HepG2 (cell line): ENCODE data around the gene DLL4. TPM values are rescaled to one million over a fixed set of nuclear protein-coding genes. Genes with fewer than 3 reads are reported as not detected.

Source experiments
- ATAC-seq: fragments of 200-7000 bp; cut with Tn5 transposase; 3 replicates; pipeline ENCODE4 v1.9.1; 2020; ENCODE audit warnings: mild to moderate bottlenecking, moderate library complexity
- BruUV-seq: library from RNA; stranded (reverse); fragments of 400-500 nt; replicated peaks from 2 replicates; lab custom pipeline; 2021; lab: Mats Ljungman, UMichigan
- CTCF ChIA-PET: fragments of 300-600 bp; formaldehyde crosslinking; extraction: SDS; loops from one replicate; lab custom pipeline; 2021; ENCODE audit warnings: low total read pairs, inconsistent platforms, low intra/inter-chr PET ratio; lab: Yijun Ruan, JAX
- POLR2A ChIA-PET: fragments of 350-600 bp; sonication (Branson Sonifier 250); formaldehyde crosslinking; loops from one replicate; lab custom pipeline; 2020; ENCODE audit warnings: antibody characterized with exemption, inconsistent platforms; lab: Yijun Ruan, JAX
- DNase-seq: peaks from one replicate; pipeline ENCODE4 v3.0.0-alpha.2; 2015; ENCODE audit warnings: low spot score
- FAIRE-seq: peaks from 3 replicates; lab custom pipeline; 2011; peaks lifted over from hg19 to GRCh38; lab: Jason Lieb, UNC
- H2AFZ ChIP-seq: one replicate; pipeline ENCODE4 v1.6.1; 2011; ENCODE audit warnings: low read length, inconsistent platforms
- H3K27ac ChIP-seq: fragments of 300-600 bp; 3 replicates; pipeline ENCODE4 v1.8.0; 2011; ENCODE audit warnings: mixed run types, mild to moderate bottlenecking, mixed read lengths, low read length, inconsistent platforms; ENCODE audit not compliant: insufficient read depth; ENCODE audit errors: extremely low read length
- H3K27me3 ChIP-seq, 2 experiments: fragments of 200-600 bp in 1 of 2; 2 replicates in 1 of 2; 3 replicates in 1 of 2; pipeline versions ENCODE4 v1.6.0 to v1.8.0; 2011; ENCODE audit warnings: low read length in 2 of 2, mild to moderate bottlenecking in 2 of 2, moderate library complexity in 2 of 2, inconsistent platforms in 1 of 2; ENCODE audit not compliant: insufficient read depth in 2 of 2, control insufficient read depth in 1 of 2
- H3K36me3 ChIP-seq, 2 experiments: fragments of 200-600 bp in 1 of 2; replicated peaks in 1 of 2; 2 replicates in 1 of 2; 3 replicates in 1 of 2; pipeline versions ENCODE4 v1.5.1 to v1.8.0; 2011; ENCODE audit warnings: low read length in 2 of 2, inconsistent platforms in 1 of 2; ENCODE audit not compliant: insufficient read depth in 2 of 2, control insufficient read depth in 1 of 2
- H3K4me1 ChIP-seq: 2 replicates; pipeline ENCODE4 v1.5.1; 2012; ENCODE audit warnings: low read length, inconsistent platforms; ENCODE audit not compliant: insufficient read depth
- H3K4me2 ChIP-seq: 2 replicates; pipeline ENCODE4 v1.6.0; 2011; ENCODE audit warnings: low read depth, low read length, inconsistent platforms
- H3K4me3 ChIP-seq, 3 experiments: fragments of 200-600 bp in 1 of 3; sonication (generic), shearing (Covaris generic) in 1 of 3; replicated peaks in 1 of 3; 2 replicates each; pipeline ENCODE4 v1.5.1; 2011 to 2016; ENCODE audit warnings: low read length in 3 of 3, inconsistent platforms in 2 of 3, low read depth in 2 of 3, mild to moderate bottlenecking in 2 of 3, control low read depth in 1 of 3, mixed read lengths in 1 of 3; ENCODE audit not compliant: insufficient read depth in 1 of 3
- H3K79me2 ChIP-seq: one replicate; pipeline ENCODE4 v1.6.1; 2011; ENCODE audit warnings: low read length, inconsistent platforms; ENCODE audit not compliant: insufficient read depth
- H3K9ac ChIP-seq: 2 replicates; pipeline ENCODE4 v1.6.0; 2011; ENCODE audit warnings: mild to moderate bottlenecking, low read depth, low read length, inconsistent platforms; ENCODE audit not compliant: insufficient read depth
- H3K9me3 ChIP-seq: 2 replicates; pipeline ENCODE4 v1.5.1; 2012; ENCODE audit warnings: mild to moderate bottlenecking, low read length
- H4K20me1 ChIP-seq: 2 replicates; pipeline ENCODE4 v1.6.0; 2011; ENCODE audit warnings: inconsistent platforms, mild to moderate bottlenecking, low read length, moderate library complexity; ENCODE audit not compliant: insufficient read depth
- ADNP ChIP-seq: sonication (generic); formaldehyde crosslinking; IDR thresholded peaks from 2 replicates; pipeline ENCODE4 v1.4.0; 2020; ENCODE audit warnings: missing genetic modification reagents
- CEBPG ChIP-seq: IDR thresholded peaks from 2 replicates; pipeline ENCODE4 v1.6.1; 2016
- FOXA1 ChIP-seq, 2 experiments: fragments of 450-650 bp in 1 of 2; sonication (generic) in 1 of 2; formaldehyde crosslinking in 1 of 2; IDR thresholded peaks; 2 replicates each; pipeline versions ENCODE4 v1.4.0 to v1.6.1; 2016 to 2020; ENCODE audit warnings: missing genetic modification reagents in 1 of 2
- LCORL ChIP-seq, 2 experiments: fragments of 450-650 bp in 1 of 2; sonication (generic) in 1 of 2; formaldehyde crosslinking in 1 of 2; IDR thresholded peaks; 2 replicates each; pipeline versions ENCODE4 v1.5.0 to v1.6.1; 2017 to 2020; ENCODE audit warnings: antibody characterized with exemption in 1 of 2, missing genetic modification reagents in 1 of 2
- NFKB2 ChIP-seq: sonication (generic); formaldehyde crosslinking; IDR thresholded peaks from 2 replicates; pipeline ENCODE4 v1.4.0; 2020; ENCODE audit warnings: missing genetic modification reagents, borderline replicate concordance
- NPAS2 ChIP-seq: sonication (generic); formaldehyde crosslinking; IDR thresholded peaks from 2 replicates; pipeline ENCODE4 v1.8.0; 2022; ENCODE audit warnings: mild to moderate bottlenecking, missing genetic modification reagents, borderline replicate concordance
- REL ChIP-seq: sonication (generic); formaldehyde crosslinking; conservative IDR thresholded peaks from 2 replicates; pipeline ENCODE4 v1.8.0; 2022; ENCODE audit warnings: mild to moderate bottlenecking, missing genetic modification reagents, moderate library complexity
- TBX3 ChIP-seq: fragments of 450-650 bp; IDR thresholded peaks from 2 replicates; pipeline ENCODE4 v1.6.1; 2017; ENCODE audit warnings: antibody characterized with exemption, mild to moderate bottlenecking, inconsistent platforms, borderline replicate concordance
- ZBTB8A ChIP-seq: sonication (generic); formaldehyde crosslinking; IDR thresholded peaks from 2 replicates; pipeline ENCODE4 v1.4.0; 2020; ENCODE audit warnings: mild to moderate bottlenecking, low read depth, missing genetic modification reagents, borderline replicate concordance
- ZNF589 ChIP-seq: sonication (generic); formaldehyde crosslinking; conservative IDR thresholded peaks from 2 replicates; pipeline ENCODE4 v1.8.0; 2022; ENCODE audit warnings: mild to moderate bottlenecking, moderate library complexity, missing genetic modification reagents
- WGBS: methylation state at CpG from one replicate; pipeline ENCODE4 v1.1.6; 2017; ENCODE audit warnings: low lambda C conversion rate; 5-methylcytosine and 5-hydroxymethylcytosine counted together
- in situ Hi-C: cut with HindIII; loops from 2 replicates; pipeline ENCODE4 v1.10.0; 2017; ENCODE audit warnings: low pct_unique_long_range_greater_than_20kb; ENCODE audit not compliant: extremely low pct_ligation_motif_present
- intact Hi-C: fragments of 100-400 bp; cut with micrococcal nuclease; formaldehyde crosslinking; loops from one replicate; pipeline ENCODE4 v1.10.0; 2022; ENCODE audit not compliant: unreplicated experiment
- polyA plus RNA-seq, 8 experiments: library from polyadenylated mRNA; depleted of rRNA in 3 of 8; stranded (reverse) in 7 of 8; unstranded in 1 of 8; fragments of >200 nt; fragmentation: Illumina TruSeq in 4 of 8; extraction: Trizol in 4 of 8; gene quantifications; 2 replicates each; pipeline versions ENCODE4 v1.2.1 to v1.2.3, GENCODE V29; 2011 to 2016; ENCODE audit warnings: low read depth in 4 of 8, missing spikeins in 1 of 8, mixed read lengths in 1 of 8; ENCODE audit not compliant: insufficient read depth in 1 of 8
- total RNA-seq, 5 experiments: library from RNA; depleted of rRNA; stranded (reverse); fragments of >200 nt; fragmentation: Illumina TruSeq; extraction: Trizol; gene quantifications; 2 replicates each; pipeline ENCODE4 v1.2.3, GENCODE V29; 2016; ENCODE audit warnings: low read depth in 1 of 5
- TF ChIP-seq, protein P1 (sequence below): sonication (generic); formaldehyde crosslinking; IDR thresholded peaks from 2 replicates; pipeline ENCODE4 v1.4.0; 2020; ENCODE audit warnings: missing genetic modification reagents
- TF ChIP-seq, protein P2 (sequence below): IDR thresholded peaks from 2 replicates; pipeline ENCODE4 v1.6.1; 2012; ENCODE audit warnings: low read length, improper control_type of control experiment
- TF ChIP-seq, protein P3 (sequence below): sonication (generic); formaldehyde crosslinking; IDR thresholded peaks from 2 replicates; pipeline ENCODE4 v1.5.0; 2020; ENCODE audit warnings: mild to moderate bottlenecking, missing genetic modification reagents

DLL4 gene
- total and polyA plus RNA-seq, 2 of the 13 experiments (the other 11 are each of a cell fraction or from before 2014, with no cell fraction given): 0.20 to 0.25 TPM

DNA sequence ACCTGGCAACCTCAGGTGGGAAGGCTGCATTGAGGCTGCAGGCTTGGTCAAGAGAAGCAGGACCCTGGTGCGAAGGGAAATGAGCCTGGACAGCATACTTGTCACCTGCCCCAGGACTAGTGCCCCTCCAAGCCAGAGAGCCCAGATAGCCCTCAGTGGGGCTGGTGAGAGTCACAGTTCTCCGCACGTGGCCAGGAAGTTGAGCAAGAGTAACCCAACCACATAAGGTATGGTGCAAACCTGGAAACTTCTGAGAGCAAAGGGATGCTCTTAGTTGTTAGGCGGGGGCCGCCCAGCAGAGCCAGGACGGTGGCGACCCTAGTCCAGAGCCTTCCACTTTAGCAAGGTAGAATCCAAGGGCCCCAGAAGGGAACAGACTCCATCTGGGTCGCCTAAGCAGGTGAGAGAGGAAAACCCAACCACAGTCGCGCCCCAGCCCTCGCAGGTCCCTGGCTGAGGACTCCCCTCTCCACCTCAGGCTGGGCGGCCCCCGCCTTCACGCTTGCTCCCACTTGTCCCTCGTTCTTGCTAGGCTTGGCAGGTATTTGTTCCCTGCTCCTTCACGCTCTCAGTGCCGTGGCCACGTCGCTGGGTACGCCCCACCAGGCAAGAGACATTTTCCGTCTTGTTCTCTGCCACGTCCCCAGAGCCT lies 36.0 kb upstream of the DLL4 start:
- Histone ChIP-seq H3K4me3 (peak overlapping the region in 2 of 3 experiments; percentile 87 to 98; a peak in 4 of 6 replicates), H3K4me2 (peak overlapping the region; percentile 96), H3K36me3 (peaks cover 4 to 14% of the 10 kb centered on the region in 2 experiments; a peak in 4 of 5 replicates), H3K9me3 (no peaks in the 10 kb centered on the region), H3K4me1 (peaks cover 36% of the 10 kb centered on the region), H4K20me1 (no peaks in the 10 kb centered on the region), H2AFZ (peak overlapping the region; percentile 71), H3K27me3 (no peaks in the 10 kb centered on the region; a peak in 1 of 5 replicates), H3K9ac (no peak overlapping the region), H3K79me2 (peaks cover 17% of the 10 kb centered on the region), H3K27ac (no peak overlapping the region)
- intact Hi-C loops (loop anchor here (5.0 kb wide), 2 partner anchors 146 to 191 kb away; no protein-coding TSS in a partner anchor), in situ Hi-C loops (loop anchor here (5.0 to 10.0 kb wide), 3 partner anchors 36 to 308 kb away; partner anchors contain the start of gene RAD51)
- POLR2A ChIA-PET: interaction anchor here (0.8 to 2.3 kb wide), 5 partner anchors 15 to 198 kb away, joined by 3 to 40 read pairs (median 6); partner anchors contain the start of gene RAD51
- no peak for DNase-seq
- no TSS peak for BruUV-seq
- FAIRE-seq: no peak
- CTCF ChIA-PET: interaction anchor here (5.3 kb wide), 1 partner anchor 35 kb away, joined by 80 read pairs; no protein-coding TSS in a partner anchor
- WGBS: 62% methylated on average over 21 of the region's 22 CpGs
- ATAC-seq: no peak
- TF ChIP-seq NPAS2 (no peak), TBX3 (no peak), REL (CRISPR knock-in tag) (no peak), FOXA1 (IDR thresholded peaks at IDR 0.05) (no peak), FOXA1 (CRISPR knock-in tag; IDR thresholded peaks at IDR 0.05) (no peak), ZNF589 (CRISPR knock-in tag) (no peak), ADNP (CRISPR knock-in tag) (no peak), NFKB2 (CRISPR knock-in tag) (0 out of 2 replicates have a peak, but pooled peaks have one; percentile 19), CEBPG (CRISPR knock-in tag) (peak; percentile 32; the same call in 1 of the 2 replicates), ZBTB8A (CRISPR knock-in tag) (no peak), LCORL (IDR thresholded peaks at IDR 0.05) (no peak), LCORL (CRISPR knock-in tag; IDR thresholded peaks at IDR 0.05) (no peak)
- TF ChIP-seq, protein P1, sequence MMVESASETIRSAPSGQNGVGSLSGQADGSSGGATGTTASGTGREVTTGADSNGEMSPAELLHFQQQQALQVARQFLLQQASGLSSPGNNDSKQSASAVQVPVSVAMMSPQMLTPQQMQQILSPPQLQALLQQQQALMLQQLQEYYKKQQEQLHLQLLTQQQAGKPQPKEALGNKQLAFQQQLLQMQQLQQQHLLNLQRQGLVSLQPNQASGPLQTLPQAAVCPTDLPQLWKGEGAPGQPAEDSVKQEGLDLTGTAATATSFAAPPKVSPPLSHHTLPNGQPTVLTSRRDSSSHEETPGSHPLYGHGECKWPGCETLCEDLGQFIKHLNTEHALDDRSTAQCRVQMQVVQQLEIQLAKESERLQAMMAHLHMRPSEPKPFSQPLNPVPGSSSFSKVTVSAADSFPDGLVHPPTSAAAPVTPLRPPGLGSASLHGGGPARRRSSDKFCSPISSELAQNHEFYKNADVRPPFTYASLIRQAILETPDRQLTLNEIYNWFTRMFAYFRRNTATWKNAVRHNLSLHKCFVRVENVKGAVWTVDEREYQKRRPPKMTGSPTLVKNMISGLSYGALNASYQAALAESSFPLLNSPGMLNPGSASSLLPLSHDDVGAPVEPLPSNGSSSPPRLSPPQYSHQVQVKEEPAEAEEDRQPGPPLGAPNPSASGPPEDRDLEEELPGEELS (CRISPR knock-in tag): no peak
- TF ChIP-seq, protein P2, sequence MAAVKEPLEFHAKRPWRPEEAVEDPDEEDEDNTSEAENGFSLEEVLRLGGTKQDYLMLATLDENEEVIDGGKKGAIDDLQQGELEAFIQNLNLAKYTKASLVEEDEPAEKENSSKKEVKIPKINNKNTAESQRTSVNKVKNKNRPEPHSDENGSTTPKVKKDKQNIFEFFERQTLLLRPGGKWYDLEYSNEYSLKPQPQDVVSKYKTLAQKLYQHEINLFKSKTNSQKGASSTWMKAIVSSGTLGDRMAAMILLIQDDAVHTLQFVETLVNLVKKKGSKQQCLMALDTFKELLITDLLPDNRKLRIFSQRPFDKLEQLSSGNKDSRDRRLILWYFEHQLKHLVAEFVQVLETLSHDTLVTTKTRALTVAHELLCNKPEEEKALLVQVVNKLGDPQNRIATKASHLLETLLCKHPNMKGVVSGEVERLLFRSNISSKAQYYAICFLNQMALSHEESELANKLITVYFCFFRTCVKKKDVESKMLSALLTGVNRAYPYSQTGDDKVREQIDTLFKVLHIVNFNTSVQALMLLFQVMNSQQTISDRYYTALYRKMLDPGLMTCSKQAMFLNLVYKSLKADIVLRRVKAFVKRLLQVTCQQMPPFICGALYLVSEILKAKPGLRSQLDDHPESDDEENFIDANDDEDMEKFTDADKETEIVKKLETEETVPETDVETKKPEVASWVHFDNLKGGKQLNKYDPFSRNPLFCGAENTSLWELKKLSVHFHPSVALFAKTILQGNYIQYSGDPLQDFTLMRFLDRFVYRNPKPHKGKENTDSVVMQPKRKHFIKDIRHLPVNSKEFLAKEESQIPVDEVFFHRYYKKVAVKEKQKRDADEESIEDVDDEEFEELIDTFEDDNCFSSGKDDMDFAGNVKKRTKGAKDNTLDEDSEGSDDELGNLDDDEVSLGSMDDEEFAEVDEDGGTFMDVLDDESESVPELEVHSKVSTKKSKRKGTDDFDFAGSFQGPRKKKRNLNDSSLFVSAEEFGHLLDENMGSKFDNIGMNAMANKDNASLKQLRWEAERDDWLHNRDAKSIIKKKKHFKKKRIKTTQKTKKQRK: no peak
- TF ChIP-seq, protein P3, sequence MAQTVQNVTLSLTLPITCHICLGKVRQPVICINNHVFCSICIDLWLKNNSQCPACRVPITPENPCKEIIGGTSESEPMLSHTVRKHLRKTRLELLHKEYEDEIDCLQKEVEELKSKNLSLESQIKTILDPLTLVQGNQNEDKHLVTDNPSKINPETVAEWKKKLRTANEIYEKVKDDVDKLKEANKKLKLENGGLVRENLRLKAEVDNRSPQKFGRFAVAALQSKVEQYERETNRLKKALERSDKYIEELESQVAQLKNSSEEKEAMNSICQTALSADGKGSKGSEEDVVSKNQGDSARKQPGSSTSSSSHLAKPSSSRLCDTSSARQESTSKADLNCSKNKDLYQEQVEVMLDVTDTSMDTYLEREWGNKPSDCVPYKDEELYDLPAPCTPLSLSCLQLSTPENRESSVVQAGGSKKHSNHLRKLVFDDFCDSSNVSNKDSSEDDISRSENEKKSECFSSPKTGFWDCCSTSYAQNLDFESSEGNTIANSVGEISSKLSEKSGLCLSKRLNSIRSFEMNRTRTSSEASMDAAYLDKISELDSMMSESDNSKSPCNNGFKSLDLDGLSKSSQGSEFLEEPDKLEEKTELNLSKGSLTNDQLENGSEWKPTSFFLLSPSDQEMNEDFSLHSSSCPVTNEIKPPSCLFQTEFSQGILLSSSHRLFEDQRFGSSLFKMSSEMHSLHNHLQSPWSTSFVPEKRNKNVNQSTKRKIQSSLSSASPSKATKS (CRISPR knock-in tag): no peak
